GM21381 (cell line): ENCODE measurements around the gene GPC1.
"Not testable (repeated sequence)": the region's sequence is repeated elsewhere in the genome, so short reads cannot be mapped to it uniquely, and the experiment has no call there.

Experiments used
- ATAC-seq: cut with Tn5 transposase; IDR thresholded peaks from one replicate; pipeline ENCODE4 v1.9.1; 2021; ENCODE audit warnings: mild to moderate bottlenecking, moderate library complexity; ENCODE audit not compliant: unreplicated experiment

The GPC1 gene

GRCh38 chr2:240435457-240435947 lies at the start of gene GPC1:
Gene GPC1 (plus strand): TSS chr2:240435663. CDS start chr2:240435919, 256 bp downstream.
- peak; percentile 51 for ATAC-seq

- no peak for ATAC-seq
These were observed 49.1 kb upstream of the GPC1 start for GRCh38 chr2:240386326-240386725.

- not testable (repeated sequence) for ATAC-seq
These were observed 48.7 kb upstream of the GPC1 start for GRCh38 chr2:240386743-240387142.

- ATAC-seq: no peak
These were observed 48.2 kb upstream of the GPC1 start for GRCh38 chr2:240387325-240387668.

GRCh38 chr2:240387669-240388358 lies 47.6 kb upstream of the GPC1 start:
- ATAC-seq: no peak

GRCh38 chr2:240388471-240389301 lies 46.8 kb upstream of the GPC1 start:
- ATAC-seq: no peak

- ATAC-seq: no peak
These were observed 46.1 kb upstream of the GPC1 start for GRCh38 chr2:240389302-240389805.

- ATAC-seq: no peak
These were observed 45.1 kb upstream of the GPC1 start for GRCh38 chr2:240390091-240391073.

GRCh38 chr2:240391111-240392051 lies 44.1 kb upstream of the GPC1 start:
- no peak for ATAC-seq

GRCh38 chr2:240392084-240392947 lies 43.1 kb upstream of the GPC1 start:
- ATAC-seq: no peak

GRCh38 chr2:240392948-240393830 lies 42.3 kb upstream of the GPC1 start:
- ATAC-seq: no peak

GRCh38 chr2:240393831-240394410 lies 41.5 kb upstream of the GPC1 start:
- no peak for ATAC-seq

GRCh38 chr2:240394549-240394948 lies 40.9 kb upstream of the GPC1 start:
- ATAC-seq: no peak

- no peak for ATAC-seq
These were observed 40.0 kb upstream of the GPC1 start for GRCh38 chr2:240395448-240395847.

- no peak for ATAC-seq
These were observed 39.4 kb upstream of the GPC1 start for GRCh38 chr2:240395896-240396622.

GRCh38 chr2:240396623-240397541 lies 38.6 kb upstream of the GPC1 start:
- ATAC-seq: no peak
